IMR-90 (cell line): ENCODE results near the gene ZBTB38. TPM values are rescaled to one million over a fixed set of nuclear protein-coding genes. Genes with fewer than 3 reads are reported as not detected.

Experiments
- ATAC-seq: fragments of 200-7000 bp; cut with Tn5 transposase; 2 replicates; pipeline ENCODE4 v1.9.1; 2020; ENCODE audit warnings: low read depth, mild to moderate bottlenecking, moderate library complexity
- BruUV-seq: library from RNA; stranded (reverse); fragments of 400-500 nt; replicated peaks from 2 replicates; lab custom pipeline; 2021; lab: Mats Ljungman, UMichigan
- CTCF ChIA-PET: fragments of 300-600 bp; formaldehyde crosslinking; extraction: SDS; loops from one replicate; lab custom pipeline; 2021; ENCODE audit warnings: antibody characterized with exemption; lab: Yijun Ruan, JAX
- POLR2A ChIA-PET: fragments of 300-600 bp; sonication (Branson Sonifier 250); formaldehyde crosslinking; loops from one replicate; lab custom pipeline; 2022; ENCODE audit warnings: antibody characterized with exemption; ENCODE audit not compliant: unreplicated experiment; lab: Charles Lee
- DNase-seq: peaks from one replicate; pipeline ENCODE4 v3.0.0; 2013
- H2AFZ ChIP-seq: replicated peaks from 2 replicates; pipeline ENCODE3; 2013; ENCODE audit warnings: low read length, mild to moderate bottlenecking; ENCODE audit not compliant: poor library complexity
- H2AK5ac ChIP-seq: 2 replicates; pipeline ENCODE4 v1.6.1; 2013; ENCODE audit warnings: low read depth, low read length, inconsistent platforms
- H2AK9ac ChIP-seq: replicated peaks from 2 replicates; pipeline ENCODE3; 2013; ENCODE audit warnings: mild to moderate bottlenecking, low read depth, low read length, moderate library complexity; ENCODE audit not compliant: poor library complexity
- H2BK120ac ChIP-seq: 2 replicates; pipeline ENCODE4 v1.6.1; 2013; ENCODE audit warnings: low read depth, low read length, inconsistent platforms
- H2BK15ac ChIP-seq: 3 replicates; pipeline ENCODE4 v1.6.1; 2013; ENCODE audit warnings: low read depth, low read length, inconsistent platforms
- H2BK20ac ChIP-seq: 2 replicates; pipeline ENCODE4 v1.6.1; 2013; ENCODE audit warnings: low read depth, mild to moderate bottlenecking, inconsistent platforms, low read length, moderate library complexity
- H2BK5ac ChIP-seq: 2 replicates; pipeline ENCODE4 v1.6.1; 2013; ENCODE audit warnings: mild to moderate bottlenecking, low read depth, low read length, inconsistent platforms; ENCODE audit not compliant: poor library complexity, severe bottlenecking
- H3K14ac ChIP-seq: replicated peaks from 2 replicates; pipeline ENCODE4 v1.6.1; 2013; ENCODE audit warnings: low read depth, low read length, inconsistent platforms
- H3K18ac ChIP-seq: 2 replicates; pipeline ENCODE4 v1.6.1; 2013; ENCODE audit warnings: low read depth, low read length, control low read depth
- H3K23ac ChIP-seq: 2 replicates; pipeline ENCODE4 v1.6.1; 2013; ENCODE audit warnings: low read depth, low read length, inconsistent platforms
- H3K27ac ChIP-seq: 2 replicates; pipeline ENCODE4 v1.5.1; 2013; ENCODE audit warnings: mild to moderate bottlenecking, control low read depth, low read length; ENCODE audit not compliant: insufficient read depth
- H3K27me3 ChIP-seq: 2 replicates; pipeline ENCODE4 v1.6.1; 2013; ENCODE audit warnings: low read length; ENCODE audit not compliant: control insufficient read depth, insufficient read depth
- H3K36me3 ChIP-seq: 2 replicates; pipeline ENCODE4 v1.6.1; 2013; ENCODE audit warnings: low read length, mixed read lengths; ENCODE audit not compliant: control insufficient read depth, insufficient read depth
- H3K4ac ChIP-seq: 2 replicates; pipeline ENCODE4 v1.6.1; 2013; ENCODE audit warnings: low read depth, low read length, inconsistent platforms
- H3K4me1 ChIP-seq: 2 replicates; pipeline ENCODE4 v1.6.1; 2013; ENCODE audit warnings: low read length, mixed read lengths; ENCODE audit not compliant: control insufficient read depth, insufficient read depth
- H3K4me2 ChIP-seq: 2 replicates; pipeline ENCODE4 v1.6.1; 2013; ENCODE audit warnings: low read depth, mild to moderate bottlenecking, control low read depth, low read length, moderate library complexity
- H3K4me3 ChIP-seq: 2 replicates; pipeline ENCODE4 v1.5.1; 2013; ENCODE audit warnings: low read depth, mild to moderate bottlenecking, control low read depth, low read length, moderate library complexity; ENCODE audit not compliant: insufficient read depth
- H3K56ac ChIP-seq: 2 replicates; pipeline ENCODE4 v1.6.1; 2013; ENCODE audit warnings: low read length, inconsistent platforms; ENCODE audit not compliant: insufficient read depth; ENCODE audit errors: extremely low read depth
- H3K79me1 ChIP-seq, 2 experiments: 2 replicates each; pipeline ENCODE4 v1.6.1; 2013; ENCODE audit warnings: low read length in 2 of 2, inconsistent platforms in 1 of 2, low read depth in 1 of 2
- H3K9ac ChIP-seq: 2 replicates; pipeline ENCODE4 v1.6.1; 2013; ENCODE audit warnings: low read depth, low read length, control low read depth
- H3K9me1 ChIP-seq: 2 replicates; pipeline ENCODE4 v1.6.1; 2013; ENCODE audit warnings: low read length, inconsistent platforms; ENCODE audit not compliant: insufficient read depth
- H3K9me3 ChIP-seq: 2 replicates; pipeline ENCODE4 v1.6.1; 2013; ENCODE audit warnings: low read length; ENCODE audit not compliant: control insufficient read depth, insufficient read depth
- H4K20me1 ChIP-seq: 2 replicates; pipeline ENCODE4 v1.6.1; 2013; ENCODE audit warnings: low read length, inconsistent platforms; ENCODE audit not compliant: insufficient read depth
- H4K5ac ChIP-seq: 2 replicates; pipeline ENCODE4 v1.6.1; 2013; ENCODE audit warnings: mild to moderate bottlenecking, low read depth, low read length, control low read depth
- H4K8ac ChIP-seq, 2 experiments: 2 replicates each; pipeline ENCODE4 v1.6.1; 2013; ENCODE audit warnings: low read depth in 2 of 2, low read length in 2 of 2, control low read depth in 1 of 2, inconsistent platforms in 1 of 2
- H4K91ac ChIP-seq: 2 replicates; pipeline ENCODE4 v1.6.1; 2013; ENCODE audit warnings: low read depth, low read length, inconsistent platforms; ENCODE audit not compliant: insufficient read depth
- CEBPB ChIP-seq: IDR thresholded peaks from 2 replicates; pipeline ENCODE4 v1.6.1; 2012; ENCODE audit warnings: low read depth, low read length, improper control_type of control experiment
- FOS ChIP-seq: fragments of 150-350 bp; IDR thresholded peaks from 2 replicates; pipeline ENCODE4 v1.6.1; 2016; ENCODE audit warnings: low read depth, low read length
- MAFK ChIP-seq: IDR thresholded peaks from 2 replicates; pipeline ENCODE4 v1.6.1; 2012; ENCODE audit warnings: low read depth, low read length, improper control_type of control experiment
- NFE2L2 ChIP-seq: fragments of 150-350 bp; IDR thresholded peaks from 2 replicates; pipeline ENCODE4 v1.6.1; 2016; ENCODE audit warnings: low read depth, mild to moderate bottlenecking, low read length
- RAD21 ChIP-seq: IDR thresholded peaks from 2 replicates; pipeline ENCODE4 v1.6.1; 2012; ENCODE audit warnings: low read length, improper control_type of control experiment
- RCOR1 ChIP-seq: IDR thresholded peaks from 2 replicates; pipeline ENCODE4 v1.6.1; 2012; ENCODE audit warnings: mild to moderate bottlenecking, low read length, improper control_type of control experiment; ENCODE audit not compliant: insufficient replicate concordance
- WGBS, 2 experiments: methylation state at CpG; one replicate each; pipeline versions ENCODE4 v1.1.5 to v1.1.7; 2013; ENCODE audit warnings: missing lambda C conversion rate in 2 of 2; ENCODE audit not compliant: insufficient read length in 1 of 2; ENCODE audit errors: extremely low coverage in 2 of 2; 5-methylcytosine and 5-hydroxymethylcytosine counted together
- dilution Hi-C: fragments of 300-500 bp; cut with HindIII; formaldehyde crosslinking; loops from one replicate; pipeline ENCODE4 v1.14.3; 2018; ENCODE audit warnings: low sequenced_read_pairs; ENCODE audit not compliant: unreplicated experiment
- in situ Hi-C: fragments of 300-500 bp; cut with MboI; formaldehyde crosslinking; loops from 3 replicates; pipeline ENCODE4 v1.14.3; 2019; ENCODE audit warnings: low sequenced_read_pairs, inconsistent platforms, mixed read lengths
- intact Hi-C: fragments of 100-400 bp; cut with micrococcal nuclease; formaldehyde crosslinking; loops from 2 replicates; pipeline ENCODE4 v1.10.0; 2022
- polyA plus RNA-seq, 3 experiments: library from polyadenylated mRNA; depleted of rRNA; stranded (reverse); fragments of >200 nt; gene quantifications; 2 replicates each; pipeline ENCODE4 v1.2.3, GENCODE V29; 2012; ENCODE audit warnings: low replicate concordance in 1 of 3
- total RNA-seq: library from RNA; depleted of rRNA; stranded (reverse); fragments of >200 nt; gene quantifications from 2 replicates; pipeline ENCODE4 v1.2.3, GENCODE V29; 2012
- TF ChIP-seq, protein P1 (sequence below): conservative IDR thresholded peaks from 2 replicates; pipeline ENCODE4 v1.5.1; 2012; ENCODE audit warnings: mild to moderate bottlenecking, low read depth, low read length, improper control_type of control experiment

The ZBTB38 gene
- total and polyA plus RNA-seq, 2 of the 4 experiments (the other 2 are of a cell fraction), result 44.9 to 274 TPM

DNA sequence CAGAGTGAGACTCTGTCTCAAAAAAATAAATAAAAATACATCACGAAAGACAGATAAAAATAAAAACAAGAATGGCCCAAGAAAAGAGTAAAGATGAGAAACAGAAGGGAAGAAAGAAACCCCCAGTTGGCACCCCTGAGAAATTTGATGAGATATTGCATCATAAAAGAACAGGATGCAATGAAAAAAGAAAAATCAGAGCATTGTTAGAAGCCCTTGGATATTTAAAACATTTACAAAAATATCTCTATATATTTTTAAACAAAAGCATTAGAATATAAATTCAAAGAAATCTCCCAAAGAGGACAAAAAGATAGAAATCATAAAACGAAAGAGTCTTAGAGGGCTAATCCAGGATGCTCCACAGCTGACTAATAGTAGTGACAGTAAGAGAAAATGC is 18.6 kb upstream of the ZBTB38 start:
- H3K4me1 ChIP-seq, result peaks cover 12% of the 10 kb centered on the region
- H3K9ac ChIP-seq, result no peak overlapping the region
- DNase-seq (no peak), ATAC-seq (no peak)
- no peaks in the 10 kb centered on the region for H3K36me3 ChIP-seq
- ChIA-PET CTCF (no interaction called here), POLR2A (no interaction called here)
- WGBS, 2 experiments, result no CpG with 5 or more reads among the region's 2 CpGs
- no peak overlapping the region for H3K18ac ChIP-seq
- H4K20me1 ChIP-seq, result no peaks in the 10 kb centered on the region
- no peak overlapping the region for H2AK5ac ChIP-seq
- H3K9me1 ChIP-seq, result no peaks in the 10 kb centered on the region
- H3K23ac ChIP-seq, result no peak overlapping the region
- no peak overlapping the region for H3K27ac ChIP-seq
- in situ Hi-C loops, result loop anchor here (25.0 kb wide), 1 partner anchor 538 kb away; the partner anchor contains the start of gene ATP1B3
- no TSS peak for BruUV-seq
- no peaks in the 10 kb centered on the region for H3K79me1 ChIP-seq
- H3K4ac ChIP-seq, result no peak overlapping the region
- intact Hi-C loops, result no loop called here
- no peak overlapping the region for H2BK20ac ChIP-seq
- no peak overlapping the region for H2BK15ac ChIP-seq
- H3K14ac ChIP-seq, result no peak overlapping the region
- H3K9me3 ChIP-seq, result no peaks in the 10 kb centered on the region
- H2BK5ac ChIP-seq, result no peak overlapping the region
- no peak overlapping the region for H3K56ac ChIP-seq
- no peaks in the 10 kb centered on the region for H3K27me3 ChIP-seq
- no peak overlapping the region for H4K8ac ChIP-seq
- TF ChIP-seq FOS (no peak), RAD21 (no peak), NFE2L2 (no peak), CEBPB (no peak; the same call in 1 of the 2 replicates), MAFK (no peak), RCOR1 (no peak)
- TF ChIP-seq, protein P1, sequence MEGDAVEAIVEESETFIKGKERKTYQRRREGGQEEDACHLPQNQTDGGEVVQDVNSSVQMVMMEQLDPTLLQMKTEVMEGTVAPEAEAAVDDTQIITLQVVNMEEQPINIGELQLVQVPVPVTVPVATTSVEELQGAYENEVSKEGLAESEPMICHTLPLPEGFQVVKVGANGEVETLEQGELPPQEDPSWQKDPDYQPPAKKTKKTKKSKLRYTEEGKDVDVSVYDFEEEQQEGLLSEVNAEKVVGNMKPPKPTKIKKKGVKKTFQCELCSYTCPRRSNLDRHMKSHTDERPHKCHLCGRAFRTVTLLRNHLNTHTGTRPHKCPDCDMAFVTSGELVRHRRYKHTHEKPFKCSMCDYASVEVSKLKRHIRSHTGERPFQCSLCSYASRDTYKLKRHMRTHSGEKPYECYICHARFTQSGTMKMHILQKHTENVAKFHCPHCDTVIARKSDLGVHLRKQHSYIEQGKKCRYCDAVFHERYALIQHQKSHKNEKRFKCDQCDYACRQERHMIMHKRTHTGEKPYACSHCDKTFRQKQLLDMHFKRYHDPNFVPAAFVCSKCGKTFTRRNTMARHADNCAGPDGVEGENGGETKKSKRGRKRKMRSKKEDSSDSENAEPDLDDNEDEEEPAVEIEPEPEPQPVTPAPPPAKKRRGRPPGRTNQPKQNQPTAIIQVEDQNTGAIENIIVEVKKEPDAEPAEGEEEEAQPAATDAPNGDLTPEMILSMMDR, result no peak
- H4K5ac ChIP-seq, result no peak overlapping the region
- no peak overlapping the region for H2BK120ac ChIP-seq
- no peak overlapping the region for H2AK9ac ChIP-seq
- H3K4me2 ChIP-seq, result no peak overlapping the region
- H2AFZ ChIP-seq, result no peak overlapping the region
- dilution Hi-C loops, result no loop called here
- no peak overlapping the region for H4K91ac ChIP-seq
- H3K4me3 ChIP-seq, result no peak overlapping the region
